Nephron progenitor cell (in vitro differentiated cells): ENCODE measurements around the gene PMIS2.

Source experiments
- DNase-seq: peaks from one replicate; pipeline ENCODE4 v3.0.0; 2021
- H3K27ac Mint-ChIP-seq: 2 replicates; pipeline ENCODE4 v1.8.0; 2021; ENCODE audit warnings: mild to moderate bottlenecking, moderate library complexity, mixed read lengths
- H3K27me3 Mint-ChIP-seq: 2 replicates; pipeline ENCODE4 v1.8.0; 2021; ENCODE audit warnings: mild to moderate bottlenecking, low read depth, mixed read lengths; ENCODE audit not compliant: poor library complexity
- H3K36me3 Mint-ChIP-seq: 2 replicates; pipeline ENCODE4 v1.8.0; 2021; ENCODE audit warnings: low read depth, mixed read lengths
- H3K4me1 Mint-ChIP-seq: 2 replicates; pipeline ENCODE4 v1.8.0; 2021; ENCODE audit warnings: mixed read lengths
- H3K4me3 Mint-ChIP-seq: 2 replicates; pipeline ENCODE4 v1.8.0; 2021; ENCODE audit warnings: mild to moderate bottlenecking, moderate library complexity, mixed read lengths
- H3K9me3 Mint-ChIP-seq: 2 replicates; pipeline ENCODE4 v1.8.0; 2021; ENCODE audit warnings: mild to moderate bottlenecking, moderate library complexity, mixed read lengths
- TF ChIP-seq, protein P1 (sequence below): fragments of 200-600 bp; sonication (generic); IDR thresholded peaks from 2 replicates; pipeline ENCODE4 v1.5.0; 2021; ENCODE audit warnings: antibody characterized with exemption

The PMIS2 gene

DNA sequence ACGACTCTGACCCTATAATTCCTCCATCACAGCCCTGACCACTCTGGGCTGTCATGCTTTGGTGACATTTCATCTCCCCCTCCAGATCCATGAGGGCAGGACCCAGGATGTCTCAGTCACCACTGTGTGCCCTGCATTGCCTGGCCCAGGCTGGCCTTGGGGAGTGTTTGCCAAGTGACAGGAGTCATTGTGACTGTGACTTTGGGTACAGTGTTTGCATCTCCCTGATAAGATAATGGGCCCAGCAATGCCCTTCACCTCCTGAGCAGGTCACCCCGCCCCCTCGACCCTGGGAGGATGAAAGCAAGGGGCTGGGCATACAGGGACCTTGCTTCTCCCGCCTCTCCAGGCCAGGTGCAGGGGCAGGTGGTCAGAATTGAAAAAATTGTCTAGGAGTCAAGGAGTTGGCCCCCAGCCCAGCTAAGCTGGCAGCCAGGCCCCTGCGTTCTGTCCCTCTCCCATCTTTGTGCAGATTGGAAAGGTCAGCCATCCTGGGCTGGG, 16.6 kb upstream of the PMIS2 start:
- Mint-ChIP-seq H3K4me3 (no peak overlapping the region), H3K27me3 (peaks cover 40% of the 10 kb centered on the region), H3K9me3 (peaks cover 4% of the 10 kb centered on the region), H3K27ac (no peak overlapping the region), H3K36me3 (no peaks in the 10 kb centered on the region), H3K4me1 (peaks cover 7% of the 10 kb centered on the region)
- no peak for DNase-seq
- TF ChIP-seq, protein P1, sequence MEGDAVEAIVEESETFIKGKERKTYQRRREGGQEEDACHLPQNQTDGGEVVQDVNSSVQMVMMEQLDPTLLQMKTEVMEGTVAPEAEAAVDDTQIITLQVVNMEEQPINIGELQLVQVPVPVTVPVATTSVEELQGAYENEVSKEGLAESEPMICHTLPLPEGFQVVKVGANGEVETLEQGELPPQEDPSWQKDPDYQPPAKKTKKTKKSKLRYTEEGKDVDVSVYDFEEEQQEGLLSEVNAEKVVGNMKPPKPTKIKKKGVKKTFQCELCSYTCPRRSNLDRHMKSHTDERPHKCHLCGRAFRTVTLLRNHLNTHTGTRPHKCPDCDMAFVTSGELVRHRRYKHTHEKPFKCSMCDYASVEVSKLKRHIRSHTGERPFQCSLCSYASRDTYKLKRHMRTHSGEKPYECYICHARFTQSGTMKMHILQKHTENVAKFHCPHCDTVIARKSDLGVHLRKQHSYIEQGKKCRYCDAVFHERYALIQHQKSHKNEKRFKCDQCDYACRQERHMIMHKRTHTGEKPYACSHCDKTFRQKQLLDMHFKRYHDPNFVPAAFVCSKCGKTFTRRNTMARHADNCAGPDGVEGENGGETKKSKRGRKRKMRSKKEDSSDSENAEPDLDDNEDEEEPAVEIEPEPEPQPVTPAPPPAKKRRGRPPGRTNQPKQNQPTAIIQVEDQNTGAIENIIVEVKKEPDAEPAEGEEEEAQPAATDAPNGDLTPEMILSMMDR = no peak

DNA sequence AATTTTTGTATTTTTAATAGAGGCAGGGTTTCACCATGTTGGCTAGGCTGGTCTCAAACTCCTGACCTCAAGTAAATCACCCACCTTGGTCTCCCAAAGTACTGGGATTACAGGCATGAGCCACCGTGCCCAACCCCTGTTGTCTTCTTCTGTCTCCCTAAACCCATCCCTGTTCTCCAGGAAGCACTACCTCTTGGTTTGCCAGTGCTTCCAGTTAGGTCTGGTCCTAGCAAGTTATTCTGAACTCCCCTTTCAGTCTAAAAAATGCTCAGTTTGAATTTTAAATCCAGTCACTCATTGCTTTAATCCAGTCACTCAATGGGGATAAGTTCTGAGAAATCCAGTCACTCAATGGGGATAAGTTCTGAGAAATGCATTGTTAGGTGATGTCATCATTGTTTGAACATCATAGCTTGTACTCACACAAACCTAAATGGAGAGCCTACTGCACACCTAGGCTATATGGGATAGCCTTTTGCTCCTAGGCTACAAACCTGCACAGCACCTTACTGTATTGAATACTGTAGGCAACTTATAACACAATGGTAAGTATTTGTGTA, 14.5 kb upstream of the PMIS2 start:
- Mint-ChIP-seq H3K9me3 (peaks cover 25% of the 10 kb centered on the region), H3K27ac (no peak overlapping the region), H3K4me3 (no peak overlapping the region), H3K4me1 (peaks cover 7% of the 10 kb centered on the region), H3K36me3 (no peaks in the 10 kb centered on the region), H3K27me3 (peaks cover 34% of the 10 kb centered on the region)
- TF ChIP-seq, protein P1 = no peak
- no peak for DNase-seq

DNA sequence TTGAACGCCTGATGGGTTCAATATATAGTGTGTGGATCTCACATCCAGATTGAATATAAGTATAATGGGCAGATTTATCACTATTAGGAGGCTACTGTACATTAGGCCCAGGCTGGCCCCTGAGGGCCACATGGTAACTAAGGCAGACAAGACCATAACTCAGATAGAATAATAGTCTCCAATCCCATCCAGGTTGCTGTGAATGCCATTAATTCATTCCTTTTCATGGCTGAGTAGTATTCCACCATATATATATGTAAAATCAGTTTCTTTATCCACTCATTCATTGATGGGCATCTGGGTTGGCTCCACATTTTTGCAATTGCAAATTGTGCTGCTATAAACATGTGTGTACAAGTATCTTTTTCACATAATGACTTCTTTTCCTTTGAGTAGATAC, 8.1 kb upstream of the PMIS2 start:
- Mint-ChIP-seq H3K36me3 (no peaks in the 10 kb centered on the region), H3K4me3 (no peak overlapping the region), H3K27me3 (peaks cover 15% of the 10 kb centered on the region), H3K9me3 (peaks cover 57% of the 10 kb centered on the region), H3K4me1 (no peaks in the 10 kb centered on the region), H3K27ac (no peak overlapping the region)
- TF ChIP-seq, protein P1 = no peak
- no peak for DNase-seq

DNA sequence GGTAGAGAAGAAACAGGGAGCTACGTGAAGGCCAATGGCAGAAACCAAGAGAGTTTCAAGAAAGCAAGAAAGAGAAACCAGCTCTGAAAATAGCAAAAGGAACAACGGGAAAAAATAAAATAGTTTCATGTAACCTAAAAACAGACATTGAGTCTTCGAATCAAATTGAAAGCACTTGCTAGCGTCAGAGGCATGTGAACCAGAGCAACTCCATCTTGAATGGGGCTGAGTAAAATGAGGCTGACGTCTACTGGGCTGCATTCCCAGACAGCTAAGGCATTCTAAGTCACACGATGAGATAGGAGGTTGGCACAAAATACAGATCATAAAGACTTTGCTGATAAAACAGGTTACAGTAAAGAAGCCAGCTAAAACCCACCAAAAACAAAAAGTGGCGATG, 7.3 kb upstream of the PMIS2 start:
- TF ChIP-seq, protein P1 = no peak
- H3K36me3 Mint-ChIP-seq = no peaks in the 10 kb centered on the region
- no peak for DNase-seq
- peaks cover 21% of the 10 kb centered on the region for H3K27me3 Mint-ChIP-seq
- no peak overlapping the region for H3K4me3 Mint-ChIP-seq
- no peak overlapping the region for H3K27ac Mint-ChIP-seq
- peaks cover 57% of the 10 kb centered on the region for H3K9me3 Mint-ChIP-seq
- no peaks in the 10 kb centered on the region for H3K4me1 Mint-ChIP-seq

DNA sequence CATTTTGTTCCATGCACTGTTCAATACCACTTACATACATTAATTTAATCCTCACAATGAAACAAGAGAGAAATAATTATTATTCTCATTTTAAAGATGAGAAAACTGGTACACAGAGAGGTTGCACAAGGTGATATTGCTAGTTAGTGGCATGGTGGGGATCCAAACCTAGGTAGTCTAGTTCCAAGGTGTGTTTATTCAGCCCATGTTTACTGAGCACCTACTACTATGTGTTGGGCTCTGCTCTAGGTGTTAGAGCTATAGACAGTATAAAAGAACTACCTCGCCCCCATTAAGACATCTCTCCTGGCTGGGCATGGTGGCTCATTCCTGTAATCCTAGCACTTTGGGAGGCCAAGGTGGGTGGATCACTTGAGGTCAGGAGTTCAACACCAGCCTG, 3.2 kb upstream of the PMIS2 start:
- H3K27ac Mint-ChIP-seq = no peak overlapping the region
- H3K4me3 Mint-ChIP-seq = no peak overlapping the region
- TF ChIP-seq, protein P1 = no peak
- DNase-seq = no peak
- H3K36me3 Mint-ChIP-seq = no peaks in the 10 kb centered on the region
- no peaks in the 10 kb centered on the region for H3K4me1 Mint-ChIP-seq
- H3K27me3 Mint-ChIP-seq = peaks cover 47% of the 10 kb centered on the region
- peaks cover 18% of the 10 kb centered on the region for H3K9me3 Mint-ChIP-seq

DNA sequence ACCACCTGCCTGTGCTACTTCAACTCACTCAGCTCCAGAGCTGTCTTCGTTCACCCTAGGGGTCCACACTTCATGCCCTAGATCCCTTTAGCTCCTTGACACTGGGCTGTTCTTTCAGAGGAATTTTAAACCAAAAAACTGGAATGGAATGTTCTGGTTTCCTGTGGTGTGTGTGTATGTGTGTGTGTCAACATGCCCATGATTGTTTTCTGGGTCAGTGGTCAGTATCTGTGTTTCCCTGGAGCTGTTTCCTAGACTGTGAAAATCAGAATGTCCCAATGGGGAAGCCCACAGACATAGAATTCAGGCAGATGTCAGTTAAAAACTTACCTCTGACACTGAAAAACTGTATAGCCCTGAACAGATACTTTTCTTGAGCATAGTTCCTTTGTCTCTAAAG, 1.3 kb downstream of the PMIS2 start:
- TF ChIP-seq, protein P1 = no peak
- H3K9me3 Mint-ChIP-seq = no peaks in the 10 kb centered on the region
- no peak for DNase-seq
- H3K4me1 Mint-ChIP-seq = no peaks in the 10 kb centered on the region
- H3K4me3 Mint-ChIP-seq = no peak overlapping the region
- no peaks in the 10 kb centered on the region for H3K36me3 Mint-ChIP-seq
- no peak overlapping the region for H3K27ac Mint-ChIP-seq
- peaks cover 72% of the 10 kb centered on the region for H3K27me3 Mint-ChIP-seq
